ENCODE results near the gene BBS12. TPM values are rescaled to one million over a fixed set of nuclear protein-coding genes. Genes with fewer than 3 reads are reported as not detected.

Gene BBS12
- total RNA-seq, 4 donors from 2014 or later: 10.3 to 15.2 (median 12.3) TPM

- H3K9me3 ChIP-seq: no peaks in the 10 kb centered on the region
- intact Hi-C loops (cut with DNase I): no loop called here
- no peak overlapping the region for H3K4me3 ChIP-seq (replicated peaks in 1 of 3)
- no peaks in the 10 kb centered on the region for H3K36me3 ChIP-seq
- H3K4me1 ChIP-seq: no peaks in the 10 kb centered on the region
- H3K27me3 ChIP-seq: no peaks in the 10 kb centered on the region
- DNase-seq: no peak
- no peak overlapping the region for H3K27ac ChIP-seq
- WGBS, 2 donors: 62 to 66% methylated on average over 2 of the region's 2 CpGs
- TF ChIP-seq CTCF (IDR thresholded peaks at IDR 0.05) (no peak), POLR2A (IDR thresholded peaks at IDR 0.05) (no peak)
These were observed 34.4 kb downstream of the BBS12 start for GRCh38 chr4:122766950-122767349.

- WGBS, 2 donors: 67 to 74% methylated on average over 1 of the region's 1 CpG
- no peaks in the 10 kb centered on the region for H3K36me3 ChIP-seq
- no peak overlapping the region for H3K4me3 ChIP-seq (replicated peaks in 1 of 3)
- DNase-seq: no peak
- H3K27me3 ChIP-seq: no peaks in the 10 kb centered on the region
- H3K27ac ChIP-seq: no peak overlapping the region
- TF ChIP-seq CTCF (IDR thresholded peaks at IDR 0.05): no peak
- H3K4me1 ChIP-seq: no peaks in the 10 kb centered on the region
- no peaks in the 10 kb centered on the region for H3K9me3 ChIP-seq
- intact Hi-C loops (cut with DNase I): no loop called here
These were observed 39.2 kb downstream of the BBS12 start for GRCh38 chr4:122771724-122772123.

- H3K27me3 ChIP-seq: no peaks in the 10 kb centered on the region
- no peaks in the 10 kb centered on the region for H3K9me3 ChIP-seq
- DNase-seq: no peak
- WGBS, 2 donors: 75 to 79% methylated on average over 6 of the region's 6 CpGs
- no peak overlapping the region for H3K4me3 ChIP-seq (replicated peaks in 1 of 3)
- H3K4me1 ChIP-seq: no peaks in the 10 kb centered on the region
- intact Hi-C loops (cut with DNase I): no loop called here
- TF ChIP-seq CTCF (IDR thresholded peaks at IDR 0.05) (no peak), POLR2A (IDR thresholded peaks at IDR 0.05) (no peak)
- H3K36me3 ChIP-seq: no peaks in the 10 kb centered on the region
- no peak overlapping the region for H3K27ac ChIP-seq
These were observed 39.8 kb downstream of the BBS12 start for GRCh38 chr4:122772311-122772710.

GRCh38 chr4:122772986-122773385, 40.5 kb downstream of the BBS12 start:
- Histone ChIP-seq H3K4me1 (no peaks in the 10 kb centered on the region), H3K27me3 (no peaks in the 10 kb centered on the region), H3K36me3 (no peaks in the 10 kb centered on the region), H3K4me3 (replicated peaks in 1 of 3) (no peak overlapping the region), H3K9me3 (no peaks in the 10 kb centered on the region), H3K27ac (no peak overlapping the region)
- DNase-seq: no peak
- intact Hi-C loops (cut with DNase I): no loop called here
- TF ChIP-seq CTCF (IDR thresholded peaks at IDR 0.05) (no peak), POLR2A (IDR thresholded peaks at IDR 0.05) (no peak)

GRCh38 chr4:122775039-122775438, 42.5 kb downstream of the BBS12 start:
- TF ChIP-seq CTCF (IDR thresholded peaks at IDR 0.05) (no peak), POLR2A (IDR thresholded peaks at IDR 0.05) (no peak)
- Histone ChIP-seq H3K4me3 (replicated peaks in 1 of 3) (no peak overlapping the region), H3K27ac (no peak overlapping the region), H3K36me3 (no peaks in the 10 kb centered on the region), H3K27me3 (no peaks in the 10 kb centered on the region), H3K9me3 (no peaks in the 10 kb centered on the region), H3K4me1 (no peaks in the 10 kb centered on the region)
- intact Hi-C loops (cut with DNase I): no loop called here
- WGBS, 2 donors: 87 to 89% methylated on average over 3 of the region's 3 CpGs
- DNase-seq: no peak
